Lower leg skin (tissue), 3 donors: ENCODE data around the gene EFCAB8.

ENCODE experiments used
- POLR2A ChIP-seq, 2 donors: fragments of 450-650 bp; IDR thresholded peaks; one replicate each; pipeline ENCODE4 v1.6.1; 2016 to 2017; ENCODE audit warnings: antibody characterized with exemption in 2 of 2, mild to moderate bottlenecking in 1 of 2, moderate library complexity in 1 of 2
- TF ChIP-seq, protein P1 (sequence below), 3 donors: fragments of 450-650 bp; IDR thresholded peaks; one replicate each; pipeline ENCODE4 v1.5.1; 2016; ENCODE audit warnings: antibody characterized with exemption in 3 of 3, mild to moderate bottlenecking in 3 of 3, moderate library complexity in 2 of 3

DNA sequence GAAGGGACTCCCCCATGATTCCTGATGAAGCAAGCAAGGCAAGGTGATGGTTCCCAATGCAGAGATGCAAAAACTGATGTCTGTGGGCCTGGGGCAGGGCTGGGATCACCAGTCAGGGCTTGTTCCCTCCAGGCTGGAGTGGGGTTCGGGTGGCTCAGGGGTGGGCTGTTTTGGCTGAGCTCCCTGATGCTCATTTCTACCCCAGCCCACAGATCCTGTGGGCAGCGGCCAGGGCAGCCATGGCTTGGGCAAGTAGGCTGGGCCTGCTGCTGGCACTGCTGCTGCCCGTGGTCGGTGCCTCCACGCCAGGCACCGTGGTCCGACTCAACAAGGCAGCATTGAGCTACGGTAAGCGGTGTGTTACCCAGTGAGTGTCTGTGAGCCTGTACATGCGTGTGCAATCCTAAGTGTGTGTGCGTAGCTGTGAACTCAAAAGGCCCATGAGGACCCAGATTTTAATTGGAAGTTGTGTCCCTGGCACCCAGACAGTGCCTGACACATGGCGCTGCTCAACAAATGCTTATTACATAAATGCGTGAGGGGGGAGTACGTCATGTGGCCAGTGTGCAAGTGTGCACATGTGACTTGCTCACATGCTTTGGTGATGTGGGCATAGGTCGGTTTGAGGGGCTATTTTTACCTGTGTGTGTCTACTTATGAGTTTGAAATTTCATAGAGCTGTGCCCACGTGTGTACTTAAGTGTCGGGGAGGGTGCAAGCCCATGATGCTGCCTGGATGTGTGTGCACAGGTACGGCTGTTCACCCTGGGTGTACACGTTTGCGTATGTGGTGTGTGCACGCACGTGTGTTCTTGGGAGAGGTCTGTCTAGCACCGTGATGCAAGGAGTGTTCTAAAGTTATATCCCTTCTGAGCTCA is 149.9 kb downstream of the EFCAB8 start:
- TF ChIP-seq, protein P1, sequence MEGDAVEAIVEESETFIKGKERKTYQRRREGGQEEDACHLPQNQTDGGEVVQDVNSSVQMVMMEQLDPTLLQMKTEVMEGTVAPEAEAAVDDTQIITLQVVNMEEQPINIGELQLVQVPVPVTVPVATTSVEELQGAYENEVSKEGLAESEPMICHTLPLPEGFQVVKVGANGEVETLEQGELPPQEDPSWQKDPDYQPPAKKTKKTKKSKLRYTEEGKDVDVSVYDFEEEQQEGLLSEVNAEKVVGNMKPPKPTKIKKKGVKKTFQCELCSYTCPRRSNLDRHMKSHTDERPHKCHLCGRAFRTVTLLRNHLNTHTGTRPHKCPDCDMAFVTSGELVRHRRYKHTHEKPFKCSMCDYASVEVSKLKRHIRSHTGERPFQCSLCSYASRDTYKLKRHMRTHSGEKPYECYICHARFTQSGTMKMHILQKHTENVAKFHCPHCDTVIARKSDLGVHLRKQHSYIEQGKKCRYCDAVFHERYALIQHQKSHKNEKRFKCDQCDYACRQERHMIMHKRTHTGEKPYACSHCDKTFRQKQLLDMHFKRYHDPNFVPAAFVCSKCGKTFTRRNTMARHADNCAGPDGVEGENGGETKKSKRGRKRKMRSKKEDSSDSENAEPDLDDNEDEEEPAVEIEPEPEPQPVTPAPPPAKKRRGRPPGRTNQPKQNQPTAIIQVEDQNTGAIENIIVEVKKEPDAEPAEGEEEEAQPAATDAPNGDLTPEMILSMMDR (IDR thresholded peaks at IDR 0.05), result no peak
- TF ChIP-seq POLR2A (IDR thresholded peaks at IDR 0.05), result no peak
